Measurements from ENCODE around the gene CPSF7.

CPSF7 gene

DNA sequence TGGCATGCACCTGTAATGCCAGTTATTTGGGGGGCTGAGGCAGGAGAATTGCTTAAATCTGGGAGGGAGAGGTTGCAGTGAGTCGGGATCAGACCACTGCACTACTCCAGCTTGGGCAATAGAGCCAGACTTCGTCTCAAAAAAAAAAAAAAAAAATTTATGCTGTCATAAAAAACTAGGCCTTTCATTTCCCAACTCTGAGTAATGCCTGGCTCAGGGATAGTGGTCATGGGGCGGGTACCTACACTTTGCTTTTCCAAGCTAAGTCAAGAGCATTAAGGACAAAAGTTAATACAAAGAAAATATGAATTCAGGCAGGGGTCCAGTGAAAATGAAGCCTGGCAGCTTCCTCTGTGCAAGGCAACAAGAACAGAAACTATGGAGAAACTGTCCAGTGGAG lies 16.3 kb downstream of the CPSF7 start:
- CTCF ChIA-PET: no interaction called here
- POLR2A ChIA-PET: no interaction called here

More for the DNA sequence above, 16.3 kb downstream of the CPSF7 start:
- H3K27ac ChIP-seq (ENCODE audit: extremely low read depth, low read depth, low read length): no peak overlapping the region
- peaks cover 58 to 97% of the 10 kb centered on the region in 2 experiments for H3K36me3 ChIP-seq (ENCODE audit: control insufficient read depth in 2 of 2, insufficient read depth in 1 of 2, low read length in 2 of 2)
- H3K4me3 ChIP-seq (ENCODE audit: low read depth, low read length): no peak overlapping the region
- no peaks in the 10 kb centered on the region for H3K9me3 ChIP-seq (ENCODE audit: control insufficient read depth, insufficient read depth, low read depth, low read length)
- H3K4me1 ChIP-seq (ENCODE audit: control insufficient read depth, insufficient read depth, low read length): no peaks in the 10 kb centered on the region
- TF ChIP-seq ZFP3 (tag by site-specific recombination; IDR thresholded peaks at IDR 0.05; ENCODE audit: low read depth) (no peak), ZNF785 (tag by site-specific recombination; IDR thresholded peaks at IDR 0.05) (no peak), ZFP41 (tag by site-specific recombination; IDR thresholded peaks at IDR 0.05; ENCODE audit: borderline replicate concordance) (no peak), ZNF571 (tag by site-specific recombination; IDR thresholded peaks at IDR 0.05) (no peak), ZNF37A (tag by site-specific recombination; IDR thresholded peaks at IDR 0.05) (no peak), ZNF501 (tag by site-specific recombination; IDR thresholded peaks at IDR 0.05) (no peak)
- TF ChIP-seq, protein P1, sequence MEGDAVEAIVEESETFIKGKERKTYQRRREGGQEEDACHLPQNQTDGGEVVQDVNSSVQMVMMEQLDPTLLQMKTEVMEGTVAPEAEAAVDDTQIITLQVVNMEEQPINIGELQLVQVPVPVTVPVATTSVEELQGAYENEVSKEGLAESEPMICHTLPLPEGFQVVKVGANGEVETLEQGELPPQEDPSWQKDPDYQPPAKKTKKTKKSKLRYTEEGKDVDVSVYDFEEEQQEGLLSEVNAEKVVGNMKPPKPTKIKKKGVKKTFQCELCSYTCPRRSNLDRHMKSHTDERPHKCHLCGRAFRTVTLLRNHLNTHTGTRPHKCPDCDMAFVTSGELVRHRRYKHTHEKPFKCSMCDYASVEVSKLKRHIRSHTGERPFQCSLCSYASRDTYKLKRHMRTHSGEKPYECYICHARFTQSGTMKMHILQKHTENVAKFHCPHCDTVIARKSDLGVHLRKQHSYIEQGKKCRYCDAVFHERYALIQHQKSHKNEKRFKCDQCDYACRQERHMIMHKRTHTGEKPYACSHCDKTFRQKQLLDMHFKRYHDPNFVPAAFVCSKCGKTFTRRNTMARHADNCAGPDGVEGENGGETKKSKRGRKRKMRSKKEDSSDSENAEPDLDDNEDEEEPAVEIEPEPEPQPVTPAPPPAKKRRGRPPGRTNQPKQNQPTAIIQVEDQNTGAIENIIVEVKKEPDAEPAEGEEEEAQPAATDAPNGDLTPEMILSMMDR (tag by site-specific recombination; IDR thresholded peaks at IDR 0.05): no peak
- TF ChIP-seq, protein P2, sequence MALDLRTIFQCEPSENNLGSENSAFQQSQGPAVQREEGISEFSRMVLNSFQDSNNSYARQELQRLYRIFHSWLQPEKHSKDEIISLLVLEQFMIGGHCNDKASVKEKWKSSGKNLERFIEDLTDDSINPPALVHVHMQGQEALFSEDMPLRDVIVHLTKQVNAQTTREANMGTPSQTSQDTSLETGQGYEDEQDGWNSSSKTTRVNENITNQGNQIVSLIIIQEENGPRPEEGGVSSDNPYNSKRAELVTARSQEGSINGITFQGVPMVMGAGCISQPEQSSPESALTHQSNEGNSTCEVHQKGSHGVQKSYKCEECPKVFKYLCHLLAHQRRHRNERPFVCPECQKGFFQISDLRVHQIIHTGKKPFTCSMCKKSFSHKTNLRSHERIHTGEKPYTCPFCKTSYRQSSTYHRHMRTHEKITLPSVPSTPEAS (tag by site-specific recombination; IDR thresholded peaks at IDR 0.05): no peak
- TF ChIP-seq, protein P3, sequence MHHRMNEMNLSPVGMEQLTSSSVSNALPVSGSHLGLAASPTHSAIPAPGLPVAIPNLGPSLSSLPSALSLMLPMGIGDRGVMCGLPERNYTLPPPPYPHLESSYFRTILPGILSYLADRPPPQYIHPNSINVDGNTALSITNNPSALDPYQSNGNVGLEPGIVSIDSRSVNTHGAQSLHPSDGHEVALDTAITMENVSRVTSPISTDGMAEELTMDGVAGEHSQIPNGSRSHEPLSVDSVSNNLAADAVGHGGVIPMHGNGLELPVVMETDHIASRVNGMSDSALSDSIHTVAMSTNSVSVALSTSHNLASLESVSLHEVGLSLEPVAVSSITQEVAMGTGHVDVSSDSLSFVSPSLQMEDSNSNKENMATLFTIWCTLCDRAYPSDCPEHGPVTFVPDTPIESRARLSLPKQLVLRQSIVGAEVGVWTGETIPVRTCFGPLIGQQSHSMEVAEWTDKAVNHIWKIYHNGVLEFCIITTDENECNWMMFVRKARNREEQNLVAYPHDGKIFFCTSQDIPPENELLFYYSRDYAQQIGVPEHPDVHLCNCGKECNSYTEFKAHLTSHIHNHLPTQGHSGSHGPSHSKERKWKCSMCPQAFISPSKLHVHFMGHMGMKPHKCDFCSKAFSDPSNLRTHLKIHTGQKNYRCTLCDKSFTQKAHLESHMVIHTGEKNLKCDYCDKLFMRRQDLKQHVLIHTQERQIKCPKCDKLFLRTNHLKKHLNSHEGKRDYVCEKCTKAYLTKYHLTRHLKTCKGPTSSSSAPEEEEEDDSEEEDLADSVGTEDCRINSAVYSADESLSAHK (tag by site-specific recombination; IDR thresholded peaks at IDR 0.05): no peak
- TF ChIP-seq, protein P4, sequence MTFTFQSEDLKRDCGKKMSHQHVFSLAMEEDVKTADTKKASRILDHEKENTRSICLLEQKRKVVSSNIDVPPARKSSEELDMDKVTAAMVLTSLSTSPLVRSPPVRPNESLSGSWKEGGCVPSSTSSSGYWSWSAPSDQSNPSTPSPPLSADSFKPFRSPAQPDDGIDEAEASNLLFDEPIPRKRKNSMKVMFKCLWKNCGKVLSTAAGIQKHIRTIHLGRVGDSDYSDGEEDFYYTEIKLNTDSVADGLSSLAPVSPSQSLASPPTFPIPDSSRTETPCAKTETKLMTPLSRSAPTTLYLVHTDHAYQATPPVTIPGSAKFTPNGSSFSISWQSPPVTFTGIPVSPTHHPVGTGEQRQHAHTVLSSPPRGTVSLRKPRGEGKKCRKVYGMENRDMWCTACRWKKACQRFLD (tag by site-specific recombination; IDR thresholded peaks at IDR 0.05): no peak
- TF ChIP-seq, protein P5, sequence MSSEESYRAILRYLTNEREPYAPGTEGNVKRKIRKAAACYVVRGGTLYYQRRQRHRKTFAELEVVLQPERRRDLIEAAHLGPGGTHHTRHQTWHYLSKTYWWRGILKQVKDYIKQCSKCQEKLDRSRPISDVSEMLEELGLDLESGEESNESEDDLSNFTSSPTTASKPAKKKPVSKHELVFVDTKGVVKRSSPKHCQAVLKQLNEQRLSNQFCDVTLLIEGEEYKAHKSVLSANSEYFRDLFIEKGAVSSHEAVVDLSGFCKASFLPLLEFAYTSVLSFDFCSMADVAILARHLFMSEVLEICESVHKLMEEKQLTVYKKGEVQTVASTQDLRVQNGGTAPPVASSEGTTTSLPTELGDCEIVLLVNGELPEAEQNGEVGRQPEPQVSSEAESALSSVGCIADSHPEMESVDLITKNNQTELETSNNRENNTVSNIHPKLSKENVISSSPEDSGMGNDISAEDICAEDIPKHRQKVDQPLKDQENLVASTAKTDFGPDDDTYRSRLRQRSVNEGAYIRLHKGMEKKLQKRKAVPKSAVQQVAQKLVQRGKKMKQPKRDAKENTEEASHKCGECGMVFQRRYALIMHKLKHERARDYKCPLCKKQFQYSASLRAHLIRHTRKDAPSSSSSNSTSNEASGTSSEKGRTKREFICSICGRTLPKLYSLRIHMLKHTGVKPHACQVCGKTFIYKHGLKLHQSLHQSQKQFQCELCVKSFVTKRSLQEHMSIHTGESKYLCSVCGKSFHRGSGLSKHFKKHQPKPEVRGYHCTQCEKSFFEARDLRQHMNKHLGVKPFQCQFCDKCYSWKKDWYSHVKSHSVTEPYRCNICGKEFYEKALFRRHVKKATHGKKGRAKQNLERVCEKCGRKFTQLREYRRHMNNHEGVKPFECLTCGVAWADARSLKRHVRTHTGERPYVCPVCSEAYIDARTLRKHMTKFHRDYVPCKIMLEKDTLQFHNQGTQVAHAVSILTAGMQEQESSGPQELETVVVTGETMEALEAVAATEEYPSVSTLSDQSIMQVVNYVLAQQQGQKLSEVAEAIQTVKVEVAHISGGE (tag by site-specific recombination; conservative IDR thresholded peaks at IDR 0.05; ENCODE audit: low read depth): no peak
- TF ChIP-seq, protein P6, sequence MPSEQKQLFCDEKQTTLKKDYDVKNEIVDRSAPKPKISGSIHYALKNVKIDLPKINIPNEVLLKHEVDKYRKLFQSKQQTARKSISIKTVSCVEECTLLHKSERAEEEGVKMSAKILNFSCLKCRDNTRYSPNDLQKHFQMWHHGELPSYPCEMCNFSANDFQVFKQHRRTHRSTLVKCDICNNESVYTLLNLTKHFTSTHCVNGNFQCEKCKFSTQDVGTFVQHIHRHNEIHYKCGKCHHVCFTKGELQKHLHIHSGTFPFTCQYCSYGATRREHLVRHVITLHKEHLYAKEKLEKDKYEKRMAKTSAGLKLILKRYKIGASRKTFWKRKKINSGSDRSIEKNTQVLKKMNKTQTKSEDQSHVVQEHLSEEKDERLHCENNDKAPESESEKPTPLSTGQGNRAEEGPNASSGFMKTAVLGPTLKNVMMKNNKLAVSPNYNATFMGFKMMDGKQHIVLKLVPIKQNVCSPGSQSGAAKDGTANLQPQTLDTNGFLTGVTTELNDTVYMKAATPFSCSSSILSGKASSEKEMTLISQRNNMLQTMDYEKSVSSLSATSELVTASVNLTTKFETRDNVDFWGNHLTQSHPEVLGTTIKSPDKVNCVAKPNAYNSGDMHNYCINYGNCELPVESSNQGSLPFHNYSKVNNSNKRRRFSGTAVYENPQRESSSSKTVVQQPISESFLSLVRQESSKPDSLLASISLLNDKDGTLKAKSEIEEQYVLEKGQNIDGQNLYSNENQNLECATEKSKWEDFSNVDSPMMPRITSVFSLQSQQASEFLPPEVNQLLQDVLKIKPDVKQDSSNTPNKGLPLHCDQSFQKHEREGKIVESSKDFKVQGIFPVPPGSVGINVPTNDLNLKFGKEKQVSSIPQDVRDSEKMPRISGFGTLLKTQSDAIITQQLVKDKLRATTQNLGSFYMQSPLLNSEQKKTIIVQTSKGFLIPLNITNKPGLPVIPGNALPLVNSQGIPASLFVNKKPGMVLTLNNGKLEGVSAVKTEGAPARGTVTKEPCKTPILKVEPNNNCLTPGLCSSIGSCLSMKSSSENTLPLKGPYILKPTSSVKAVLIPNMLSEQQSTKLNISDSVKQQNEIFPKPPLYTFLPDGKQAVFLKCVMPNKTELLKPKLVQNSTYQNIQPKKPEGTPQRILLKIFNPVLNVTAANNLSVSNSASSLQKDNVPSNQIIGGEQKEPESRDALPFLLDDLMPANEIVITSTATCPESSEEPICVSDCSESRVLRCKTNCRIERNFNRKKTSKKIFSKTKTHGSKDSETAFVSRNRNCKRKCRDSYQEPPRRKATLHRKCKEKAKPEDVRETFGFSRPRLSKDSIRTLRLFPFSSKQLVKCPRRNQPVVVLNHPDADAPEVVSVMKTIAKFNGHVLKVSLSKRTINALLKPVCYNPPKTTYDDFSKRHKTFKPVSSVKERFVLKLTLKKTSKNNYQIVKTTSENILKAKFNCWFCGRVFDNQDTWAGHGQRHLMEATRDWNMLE (tag by site-specific recombination; conservative IDR thresholded peaks at IDR 0.05; ENCODE audit: low read depth): no peak
- TF ChIP-seq, protein P7, sequence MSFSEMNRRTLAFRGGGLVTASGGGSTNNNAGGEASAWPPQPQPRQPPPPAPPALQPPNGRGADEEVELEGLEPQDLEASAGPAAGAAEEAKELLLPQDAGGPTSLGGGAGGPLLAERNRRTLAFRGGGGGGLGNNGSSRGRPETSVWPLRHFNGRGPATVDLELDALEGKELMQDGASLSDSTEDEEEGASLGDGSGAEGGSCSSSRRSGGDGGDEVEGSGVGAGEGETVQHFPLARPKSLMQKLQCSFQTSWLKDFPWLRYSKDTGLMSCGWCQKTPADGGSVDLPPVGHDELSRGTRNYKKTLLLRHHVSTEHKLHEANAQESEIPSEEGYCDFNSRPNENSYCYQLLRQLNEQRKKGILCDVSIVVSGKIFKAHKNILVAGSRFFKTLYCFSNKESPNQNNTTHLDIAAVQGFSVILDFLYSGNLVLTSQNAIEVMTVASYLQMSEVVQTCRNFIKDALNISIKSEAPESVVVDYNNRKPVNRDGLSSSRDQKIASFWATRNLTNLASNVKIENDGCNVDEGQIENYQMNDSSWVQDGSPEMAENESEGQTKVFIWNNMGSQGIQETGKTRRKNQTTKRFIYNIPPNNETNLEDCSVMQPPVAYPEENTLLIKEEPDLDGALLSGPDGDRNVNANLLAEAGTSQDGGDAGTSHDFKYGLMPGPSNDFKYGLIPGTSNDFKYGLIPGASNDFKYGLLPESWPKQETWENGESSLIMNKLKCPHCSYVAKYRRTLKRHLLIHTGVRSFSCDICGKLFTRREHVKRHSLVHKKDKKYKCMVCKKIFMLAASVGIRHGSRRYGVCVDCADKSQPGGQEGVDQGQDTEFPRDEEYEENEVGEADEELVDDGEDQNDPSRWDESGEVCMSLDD (tag by site-specific recombination; IDR thresholded peaks at IDR 0.05): no peak

Measured in HEK293 (cell line).